ENCODE measurements around the gene ZNF212.
"Not testable (repeated sequence)": the region's sequence is repeated elsewhere in the genome, so short reads cannot be mapped to it uniquely, and the experiment has no call there.

Gene ZNF212

DNA sequence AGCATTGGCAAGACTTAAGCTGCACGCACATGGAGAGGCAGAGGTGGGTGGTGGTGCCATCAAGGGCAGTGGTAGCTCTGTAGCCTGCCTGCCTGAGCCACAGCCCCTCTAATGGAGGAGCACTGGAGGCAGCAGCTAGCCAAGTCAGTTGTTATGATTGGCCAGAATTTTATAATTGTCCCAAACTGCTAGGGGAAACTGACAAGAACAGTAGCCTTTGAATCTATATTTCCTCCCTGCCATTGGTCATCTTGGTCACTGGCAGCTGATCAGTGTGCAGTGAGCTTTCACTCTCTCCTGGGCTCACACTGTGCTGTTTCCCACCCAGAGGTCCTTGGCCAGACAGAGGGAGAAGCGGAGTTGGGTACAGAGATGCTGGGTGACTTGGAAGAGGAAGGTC, 12.9 kb downstream of the ZNF212 start:
- no peak for DNase-seq (ENCODE audit: low spot score)

DNA sequence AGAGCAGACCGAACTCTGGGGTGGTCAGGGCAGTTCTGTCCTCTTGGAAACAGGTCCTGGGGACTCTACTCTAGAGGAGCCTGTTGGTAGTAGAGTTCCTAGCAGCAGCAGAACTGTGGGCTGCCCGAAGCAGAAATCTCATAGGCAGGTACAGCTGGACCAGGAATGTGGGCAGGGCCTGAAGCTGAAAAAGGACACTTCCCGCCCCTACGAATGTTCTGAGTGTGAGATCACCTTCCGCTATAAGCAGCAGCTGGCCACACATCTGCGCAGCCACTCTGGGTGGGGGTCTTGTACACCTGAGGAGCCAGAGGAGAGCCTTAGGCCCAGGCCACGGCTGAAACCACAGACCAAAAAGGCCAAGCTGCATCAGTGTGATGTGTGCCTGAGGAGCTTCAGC, 14.2 kb downstream of the ZNF212 start:
- no peak for DNase-seq (ENCODE audit: low spot score)

GRCh38 chr7:149254181-149254858, 14.9 kb downstream of the ZNF212 start:
- DNase-seq (ENCODE audit: low spot score): no peak

GRCh38 chr7:149255174-149255573, 15.7 kb downstream of the ZNF212 start:
- DNase-seq (ENCODE audit: low spot score): no peak

DNA sequence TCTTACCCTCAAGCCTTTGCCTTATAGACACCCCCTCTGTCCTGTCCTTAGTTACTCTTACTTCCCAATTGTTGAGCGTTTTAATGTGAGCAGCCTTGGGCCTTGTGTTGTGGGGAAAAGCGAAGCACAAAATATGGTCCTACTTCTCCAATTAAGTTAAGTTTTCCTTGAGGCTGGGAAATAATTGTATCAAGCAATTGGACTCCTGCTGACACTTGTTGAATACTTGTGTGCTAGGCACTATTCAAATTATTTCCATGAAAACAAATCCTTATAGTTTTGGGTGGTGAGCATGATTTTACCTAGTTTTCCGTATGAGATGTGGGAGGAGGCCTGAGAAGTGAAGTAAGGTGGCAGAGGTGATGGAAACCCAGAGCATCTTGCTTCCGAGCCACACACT, 17.1 kb downstream of the ZNF212 start:
- no peak for DNase-seq (ENCODE audit: low spot score)

- DNase-seq (ENCODE audit: low spot score): no peak
Measured at GRCh38 chr7:149257146-149257545, 17.7 kb downstream of the ZNF212 start.

GRCh38 chr7:149261316-149261828, 21.9 kb downstream of the ZNF212 start:
- no peak for DNase-seq (ENCODE audit: low spot score)

GRCh38 chr7:149261829-149262617, 22.6 kb downstream of the ZNF212 start, which contains the start of gene ZNF783:
TSS of gene ZNF783 (plus strand) at chr7:149262196. CDS start at chr7:149262334, 138 bp downstream.
- peak; percentile 87 for DNase-seq (ENCODE audit: low spot score)

- no peak for DNase-seq (ENCODE audit: low spot score)
Measured at GRCh38 chr7:149266451-149266850, 27.0 kb downstream of the ZNF212 start.

DNA sequence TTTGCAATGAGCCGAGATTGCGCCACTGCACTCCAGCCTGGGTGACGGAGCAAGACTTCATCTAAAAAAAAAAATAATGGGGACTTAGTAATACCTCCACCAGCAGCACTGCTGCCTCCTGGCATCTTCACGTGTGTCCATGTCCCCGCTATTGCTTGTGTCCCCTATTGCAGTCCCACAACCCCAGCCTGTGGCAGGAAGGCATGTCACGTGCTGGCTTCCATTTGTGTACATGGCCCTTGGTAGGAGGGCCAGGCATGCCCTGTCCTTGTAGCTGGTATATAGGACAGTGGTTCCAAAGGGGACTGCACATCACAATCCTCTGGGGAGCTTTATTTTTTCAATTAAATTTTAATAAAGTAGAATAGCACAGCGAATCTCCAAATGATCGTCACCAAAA, 28.3 kb downstream of the ZNF212 start:
- DNase-seq (ENCODE audit: low spot score): no peak

DNA sequence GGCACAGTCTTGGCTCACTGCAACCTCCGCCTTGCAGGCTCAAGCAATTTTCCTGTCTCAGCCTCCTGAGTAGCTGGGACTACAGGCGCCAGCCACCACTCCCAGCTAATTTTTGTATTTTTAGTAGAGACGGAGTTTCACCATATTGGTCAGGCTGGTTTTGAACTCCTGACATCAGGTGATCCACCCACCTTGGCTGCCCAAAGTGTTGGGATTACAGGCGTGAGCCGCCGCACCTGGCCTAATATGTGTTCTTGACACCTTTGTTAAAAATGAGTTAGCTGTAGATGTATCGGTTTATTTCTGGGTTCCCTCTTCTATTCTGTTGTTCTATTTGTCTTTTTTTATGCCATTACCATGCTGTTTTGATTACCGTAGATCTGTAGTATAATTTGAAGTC, 35.0 kb downstream of the ZNF212 start:
- not testable (repeated sequence) for DNase-seq (ENCODE audit: low spot score)

DNA sequence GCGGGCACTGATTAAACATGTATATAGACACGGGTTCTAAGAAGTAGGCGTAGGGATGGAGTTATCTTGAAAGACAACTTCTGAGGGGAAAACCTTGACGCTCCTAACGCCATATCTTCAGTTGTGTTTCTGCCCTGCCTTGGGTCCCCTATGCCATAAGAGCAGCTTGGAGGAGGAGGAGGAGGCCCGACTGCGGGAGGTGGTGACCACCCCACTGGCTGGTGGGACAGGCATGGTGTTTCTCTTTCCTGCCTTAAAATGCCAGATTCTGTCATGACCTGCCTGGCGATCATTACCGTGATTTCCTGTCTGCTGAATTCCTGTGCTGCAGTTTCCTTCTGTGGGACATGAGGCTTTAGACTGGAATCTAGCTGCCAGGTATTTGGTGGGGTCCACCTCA, 38.4 kb downstream of the ZNF212 start:
- DNase-seq (ENCODE audit: low spot score): no peak

DNA sequence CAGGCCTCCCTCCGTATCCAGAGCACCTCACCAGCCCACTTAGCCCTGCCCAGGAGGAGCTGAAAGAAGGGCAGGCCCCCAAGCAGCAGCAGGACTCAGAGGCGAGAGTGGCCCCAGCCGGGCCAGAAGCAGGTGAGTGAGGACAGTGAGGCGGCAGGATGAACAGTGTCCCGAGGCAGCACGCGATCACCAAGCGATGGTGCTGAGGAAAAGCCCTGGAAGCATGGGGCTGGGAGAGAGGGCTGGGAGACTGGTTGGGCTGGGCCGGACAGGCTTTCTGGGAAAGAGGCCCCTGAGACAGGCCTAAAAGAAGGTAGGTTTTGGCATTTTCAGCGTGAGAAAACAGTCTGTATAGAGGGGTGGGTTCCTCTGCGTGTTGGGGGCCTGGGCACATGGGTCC, 38.9 kb downstream of the ZNF212 start:
- DNase-seq (ENCODE audit: low spot score): no peak

DNA sequence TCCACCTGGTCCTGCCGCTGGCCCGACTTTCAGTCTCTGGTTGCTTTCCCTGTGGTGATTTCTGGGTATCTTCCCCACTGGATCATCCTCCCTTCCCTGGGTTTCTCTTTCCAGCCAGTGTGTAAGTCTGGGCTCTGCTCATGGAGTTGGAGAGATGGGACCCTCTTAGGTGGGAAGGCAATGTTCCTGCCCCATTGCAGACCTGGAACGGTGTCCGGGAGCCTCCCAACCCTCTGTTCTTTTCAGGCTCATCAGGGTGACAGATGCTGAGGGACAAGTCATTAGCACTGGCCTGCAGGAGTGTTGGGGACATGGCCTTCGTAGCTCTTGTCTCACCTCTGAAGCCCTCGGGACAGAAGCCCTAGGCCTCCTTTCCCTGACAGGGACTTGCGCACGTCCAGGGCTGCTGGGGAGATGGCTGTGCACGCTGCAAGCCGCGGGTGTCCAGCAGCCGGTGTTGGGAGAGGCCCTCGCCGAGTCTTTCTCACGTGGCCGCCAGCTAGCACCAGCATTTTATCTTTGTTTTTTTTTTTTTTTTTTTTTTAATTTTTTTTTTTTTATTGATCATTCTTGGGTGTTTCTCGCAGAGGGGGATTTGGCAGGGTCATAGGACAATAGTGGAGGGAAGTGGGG, 39.8 kb downstream of the ZNF212 start:
- no peak for DNase-seq (ENCODE audit: low spot score)

DNA sequence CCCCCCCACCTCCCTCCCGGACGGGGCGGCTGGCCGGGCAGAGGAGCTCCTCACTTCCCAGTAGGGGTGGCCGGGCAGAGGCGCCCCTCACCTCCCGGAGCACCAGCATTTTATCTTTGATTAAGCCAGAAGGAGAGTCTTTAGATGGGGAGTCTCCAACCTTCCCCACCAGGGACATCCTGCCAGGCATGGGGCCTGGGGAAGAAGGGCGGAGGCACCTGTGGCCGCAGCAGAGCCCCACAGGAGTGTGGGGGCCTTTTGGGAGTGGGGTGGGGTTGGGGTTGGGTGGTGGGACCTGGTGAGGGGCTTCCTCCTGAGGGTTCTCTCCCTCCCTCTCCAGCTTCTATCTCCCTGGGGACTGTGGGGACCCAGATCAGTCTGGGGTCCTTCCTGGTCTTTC, 40.7 kb downstream of the ZNF212 start:
- DNase-seq (ENCODE audit: low spot score): no peak

DNA sequence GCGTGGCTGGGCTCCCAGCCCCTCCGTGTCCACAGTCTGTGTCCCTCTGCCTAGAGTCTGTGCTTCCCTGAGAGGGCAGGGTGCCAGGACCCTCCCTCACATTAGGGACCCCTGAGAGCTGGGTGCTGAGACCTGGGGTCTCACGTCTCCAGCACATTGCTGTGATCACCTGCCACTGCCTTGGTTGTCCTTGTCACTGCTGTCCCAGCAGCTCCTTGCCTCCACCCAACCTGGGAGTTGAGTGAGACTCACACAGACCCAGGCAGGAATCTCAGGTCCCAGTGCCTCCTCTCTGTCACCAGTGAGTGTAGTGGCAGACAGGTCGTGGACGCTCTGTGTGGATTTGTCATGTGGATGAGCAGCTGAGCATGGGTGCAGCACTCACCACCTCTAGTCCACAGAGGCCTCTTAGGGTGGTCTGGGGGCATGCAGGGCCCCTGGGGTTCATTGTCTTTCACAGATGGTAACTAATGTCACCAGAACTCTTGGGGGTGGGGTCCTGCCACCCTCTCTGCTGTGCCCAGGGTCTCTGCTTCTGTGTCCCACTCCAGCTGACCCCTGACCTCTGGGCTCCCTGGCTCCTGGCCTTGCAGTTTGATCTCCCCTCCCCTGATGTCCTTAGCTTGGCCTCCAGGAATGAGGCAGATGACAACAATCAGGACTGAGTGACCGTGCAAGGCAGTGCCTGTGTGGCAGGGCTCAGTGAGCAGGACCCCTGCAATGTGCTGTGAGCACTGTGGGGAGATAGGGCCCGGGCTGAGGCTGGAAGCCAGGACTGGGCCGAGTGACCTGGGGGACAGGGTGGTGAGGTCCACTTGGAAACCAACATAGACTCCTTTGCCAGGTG, 41.4 kb downstream of the ZNF212 start:
- no peak for DNase-seq (ENCODE audit: low spot score)

- DNase-seq (ENCODE audit: low spot score): no peak
Measured at GRCh38 chr7:149281508-149282330, 42.3 kb downstream of the ZNF212 start.

GRCh38 chr7:149282331-149282655, 42.8 kb downstream of the ZNF212 start:
- no peak for DNase-seq (ENCODE audit: low spot score)

DNA sequence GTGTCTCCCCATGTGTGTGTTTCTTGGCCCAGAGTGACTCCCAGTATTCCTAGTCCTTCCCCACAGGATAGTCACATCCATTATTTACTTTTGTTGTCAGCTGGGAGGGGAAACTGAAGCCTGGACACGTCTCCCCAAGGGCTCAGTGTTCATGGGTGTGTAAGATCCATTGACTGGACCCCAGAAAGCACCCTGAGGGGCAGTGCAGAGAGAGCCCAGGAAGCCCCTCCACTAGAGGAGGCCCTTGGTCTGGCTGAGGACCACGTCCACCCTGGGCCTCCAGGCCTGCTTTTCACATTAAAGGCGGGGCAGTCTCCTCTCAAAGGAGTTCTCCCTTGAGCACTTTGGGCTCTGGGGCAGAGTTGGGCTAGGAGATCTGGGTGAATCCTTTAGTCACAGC, 43.9 kb downstream of the ZNF212 start:
- no peak for DNase-seq (ENCODE audit: low spot score)

- DNase-seq (ENCODE audit: low spot score): no peak
Measured at GRCh38 chr7:149284343-149284742, 44.9 kb downstream of the ZNF212 start.

Measured in hematopoietic multipotent progenitor cell treated with erythropoietin and hydrocortisone succinate and interleukin-3 and kit ligand, for 15 days (in vitro differentiated cells).